ENCODE data around the gene NLN.
"Not testable (repeated sequence)": the region's sequence is repeated elsewhere in the genome, so short reads cannot be mapped to it uniquely, and the experiment has no call there.

NLN gene

GRCh38 chr5:65749221-65749844, 27.3 kb downstream of the NLN start:
- H3K4me3 Mint-ChIP-seq: no peak overlapping the region
- H3K9me3 Mint-ChIP-seq: no peaks in the 10 kb centered on the region
- no peaks in the 10 kb centered on the region for H3K4me1 Mint-ChIP-seq (ENCODE audit: low read depth)
- no peaks in the 10 kb centered on the region for H3K27me3 Mint-ChIP-seq
- no peak overlapping the region for H3K27ac Mint-ChIP-seq
- peaks cover 12% of the 10 kb centered on the region for H3K36me3 Mint-ChIP-seq (ENCODE audit: low read depth)

GRCh38 chr5:65749956-65750355, 28.0 kb downstream of the NLN start:
- Mint-ChIP-seq H3K4me1 (ENCODE audit: low read depth) (no peaks in the 10 kb centered on the region), H3K4me3 (no peak overlapping the region), H3K27me3 (no peaks in the 10 kb centered on the region), H3K27ac (no peak overlapping the region), H3K9me3 (no peaks in the 10 kb centered on the region), H3K36me3 (ENCODE audit: low read depth) (peaks cover 12% of the 10 kb centered on the region)

GRCh38 chr5:65750938-65751337, 28.9 kb downstream of the NLN start:
- Mint-ChIP-seq H3K36me3 (ENCODE audit: low read depth) (peaks cover 12% of the 10 kb centered on the region), H3K9me3 (no peaks in the 10 kb centered on the region), H3K27me3 (no peaks in the 10 kb centered on the region), H3K4me1 (ENCODE audit: low read depth) (no peaks in the 10 kb centered on the region), H3K4me3 (no peak overlapping the region), H3K27ac (no peak overlapping the region)

DNA sequence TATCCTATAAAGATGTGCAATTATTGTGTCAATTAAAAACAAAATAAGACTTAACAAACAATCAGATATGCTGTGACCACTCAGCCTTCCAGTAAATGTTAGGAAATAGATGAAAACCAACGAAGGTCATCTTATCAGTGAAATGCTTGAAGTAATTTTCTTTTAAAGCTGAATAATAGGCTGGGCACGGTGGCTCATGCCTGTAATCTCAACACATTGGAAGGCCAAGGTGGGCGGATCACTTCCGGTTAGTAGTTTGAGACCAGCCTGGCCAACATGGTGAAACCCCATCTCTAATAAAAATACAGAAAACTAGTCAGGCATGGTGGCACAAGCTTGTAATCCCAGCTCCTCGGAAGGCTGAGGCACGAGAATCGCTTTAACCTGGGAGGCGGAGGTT, 31.2 kb downstream of the NLN start:
- Mint-ChIP-seq H3K4me3 (no peak overlapping the region), H3K4me1 (ENCODE audit: low read depth) (no peaks in the 10 kb centered on the region), H3K27ac (no peak overlapping the region), H3K9me3 (no peaks in the 10 kb centered on the region), H3K36me3 (ENCODE audit: low read depth) (peaks cover 3% of the 10 kb centered on the region), H3K27me3 (no peaks in the 10 kb centered on the region)

DNA sequence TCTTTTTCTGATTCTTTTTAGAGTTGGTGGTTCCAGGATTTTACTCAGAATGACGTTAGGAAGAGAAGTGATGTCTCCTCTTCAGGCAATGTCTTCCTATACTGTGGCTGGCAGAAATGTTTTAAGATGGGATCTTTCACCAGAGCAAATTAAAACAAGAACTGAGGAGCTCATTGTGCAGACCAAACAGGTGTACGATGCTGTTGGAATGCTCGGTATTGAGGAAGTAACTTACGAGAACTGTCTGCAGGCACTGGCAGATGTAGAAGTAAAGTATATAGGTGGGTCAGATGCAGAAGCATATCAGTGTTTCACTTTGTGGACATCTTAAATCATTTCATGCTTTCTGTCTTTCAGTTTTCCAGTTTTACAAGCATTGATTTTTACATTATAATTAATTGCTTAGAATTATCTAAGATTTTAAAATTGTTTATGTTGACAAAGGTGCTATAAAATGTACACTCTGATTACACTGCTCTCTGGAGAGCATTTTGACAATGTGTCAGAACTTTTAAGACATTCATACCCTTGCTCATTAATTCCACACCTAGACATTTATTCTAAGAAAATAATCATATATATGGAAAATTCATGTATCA, 36.6 kb downstream of the NLN start:
- peaks cover 14% of the 10 kb centered on the region for H3K36me3 Mint-ChIP-seq (ENCODE audit: low read depth)
- H3K4me3 Mint-ChIP-seq: no peak overlapping the region
- H3K9me3 Mint-ChIP-seq: no peaks in the 10 kb centered on the region
- H3K27me3 Mint-ChIP-seq: no peaks in the 10 kb centered on the region
- no peak overlapping the region for H3K27ac Mint-ChIP-seq
- H3K4me1 Mint-ChIP-seq (ENCODE audit: low read depth): peaks cover 4% of the 10 kb centered on the region

DNA sequence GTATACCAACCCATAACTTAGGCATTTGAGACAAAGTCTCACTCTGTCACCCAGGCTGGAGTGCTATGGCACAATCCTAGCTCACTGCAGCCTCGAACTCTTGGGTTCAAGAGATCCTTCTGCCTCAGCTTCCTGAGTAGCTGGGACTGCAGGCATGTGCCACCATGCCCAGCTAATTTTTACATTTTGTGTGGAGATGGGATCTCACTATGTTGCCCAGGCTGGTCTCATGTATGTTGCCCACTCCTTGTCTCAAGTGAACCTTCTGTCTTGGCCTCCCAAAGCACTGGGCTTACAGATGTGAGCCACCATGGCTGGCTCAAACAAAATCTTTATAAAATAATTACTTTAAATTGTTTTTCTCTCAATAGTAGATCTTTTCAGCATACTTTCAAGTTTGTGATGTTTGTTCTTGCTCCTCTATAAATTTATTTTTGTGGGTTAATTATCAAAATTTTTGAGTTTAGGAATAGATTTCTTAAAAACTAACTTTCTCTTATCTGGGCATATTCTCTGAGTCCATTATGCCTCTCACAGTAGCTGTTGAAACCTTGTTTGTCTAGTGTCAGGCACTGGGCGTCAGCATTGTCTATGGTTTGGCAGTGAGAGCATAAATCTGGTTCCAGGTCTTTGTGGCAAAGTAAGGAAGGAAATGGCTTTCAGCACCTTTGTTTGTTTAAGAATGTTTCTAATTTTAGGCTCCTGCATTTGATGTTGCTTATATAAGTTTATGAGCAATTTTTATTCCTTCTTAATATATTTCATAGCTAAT, 38.7 kb downstream of the NLN start:
- H3K27ac Mint-ChIP-seq: no peak overlapping the region
- H3K27me3 Mint-ChIP-seq: no peaks in the 10 kb centered on the region
- no peaks in the 10 kb centered on the region for H3K9me3 Mint-ChIP-seq
- H3K4me3 Mint-ChIP-seq: no peak overlapping the region
- peaks cover 4% of the 10 kb centered on the region for H3K4me1 Mint-ChIP-seq (ENCODE audit: low read depth)
- peaks cover 14% of the 10 kb centered on the region for H3K36me3 Mint-ChIP-seq (ENCODE audit: low read depth)

DNA sequence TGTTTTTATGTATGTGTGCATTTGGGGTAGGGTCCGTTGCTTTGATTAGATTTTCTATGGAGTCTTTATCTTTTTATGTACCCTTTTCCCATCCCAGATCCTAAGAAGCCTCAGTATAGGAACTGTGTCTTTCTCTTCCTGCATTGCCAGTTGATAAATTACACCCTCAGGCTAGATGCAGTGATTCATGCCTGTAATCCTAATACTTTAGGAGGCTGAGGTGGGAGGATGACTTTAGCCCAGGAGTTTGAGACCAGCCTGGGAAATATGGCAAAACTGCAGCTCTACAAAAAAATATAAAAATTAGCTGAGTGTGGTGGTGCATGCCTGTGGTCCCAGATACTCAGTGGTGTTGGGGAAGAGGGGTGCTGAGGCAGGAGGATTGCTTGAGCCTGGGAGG, 40.2 kb downstream of the NLN start:
- no peak overlapping the region for H3K4me3 Mint-ChIP-seq
- no peaks in the 10 kb centered on the region for H3K27me3 Mint-ChIP-seq
- H3K9me3 Mint-ChIP-seq: no peaks in the 10 kb centered on the region
- H3K4me1 Mint-ChIP-seq (ENCODE audit: low read depth): peaks cover 11% of the 10 kb centered on the region
- peaks cover 28% of the 10 kb centered on the region for H3K36me3 Mint-ChIP-seq (ENCODE audit: low read depth)
- H3K27ac Mint-ChIP-seq: no peak overlapping the region

DNA sequence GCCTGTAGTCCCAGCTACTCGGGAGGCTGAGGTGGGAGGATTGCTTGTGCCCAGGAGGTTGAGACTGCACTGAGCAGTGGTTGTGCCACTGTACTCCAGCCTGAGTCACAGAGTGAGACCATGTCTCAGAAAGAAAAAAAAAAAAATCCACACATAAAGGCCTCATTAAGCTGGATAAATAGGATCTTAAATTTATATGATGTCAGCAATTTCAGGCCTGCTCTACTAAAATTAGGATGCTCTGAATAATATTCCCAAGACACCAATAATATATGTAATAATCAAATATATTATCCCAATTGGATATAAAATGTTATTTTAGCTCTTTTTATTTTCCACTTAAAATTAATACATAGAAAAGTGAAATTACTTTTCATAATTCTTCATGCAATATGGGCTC, 43.6 kb downstream of the NLN start:
- H3K4me3 Mint-ChIP-seq: no peak overlapping the region
- no peaks in the 10 kb centered on the region for H3K9me3 Mint-ChIP-seq
- H3K36me3 Mint-ChIP-seq (ENCODE audit: low read depth): peaks cover 32% of the 10 kb centered on the region
- no peak overlapping the region for H3K27ac Mint-ChIP-seq
- H3K27me3 Mint-ChIP-seq: no peaks in the 10 kb centered on the region
- H3K4me1 Mint-ChIP-seq (ENCODE audit: low read depth): peaks cover 18% of the 10 kb centered on the region

GRCh38 chr5:65766175-65766574, 44.2 kb downstream of the NLN start:
- H3K36me3 Mint-ChIP-seq (ENCODE audit: low read depth): peaks cover 32% of the 10 kb centered on the region
- H3K4me3 Mint-ChIP-seq: no peak overlapping the region
- H3K9me3 Mint-ChIP-seq: no peaks in the 10 kb centered on the region
- no peak overlapping the region for H3K27ac Mint-ChIP-seq
- H3K4me1 Mint-ChIP-seq (ENCODE audit: low read depth): peaks cover 15% of the 10 kb centered on the region
- H3K27me3 Mint-ChIP-seq: no peaks in the 10 kb centered on the region

- no peak overlapping the region for H3K27ac Mint-ChIP-seq
- H3K4me3 Mint-ChIP-seq: no peak overlapping the region
- H3K4me1 Mint-ChIP-seq (ENCODE audit: low read depth): peaks cover 15% of the 10 kb centered on the region
- no peaks in the 10 kb centered on the region for H3K9me3 Mint-ChIP-seq
- H3K27me3 Mint-ChIP-seq: no peaks in the 10 kb centered on the region
- H3K36me3 Mint-ChIP-seq (ENCODE audit: low read depth): peaks cover 32% of the 10 kb centered on the region
Measured at GRCh38 chr5:65766781-65767180, 44.8 kb downstream of the NLN start.

DNA sequence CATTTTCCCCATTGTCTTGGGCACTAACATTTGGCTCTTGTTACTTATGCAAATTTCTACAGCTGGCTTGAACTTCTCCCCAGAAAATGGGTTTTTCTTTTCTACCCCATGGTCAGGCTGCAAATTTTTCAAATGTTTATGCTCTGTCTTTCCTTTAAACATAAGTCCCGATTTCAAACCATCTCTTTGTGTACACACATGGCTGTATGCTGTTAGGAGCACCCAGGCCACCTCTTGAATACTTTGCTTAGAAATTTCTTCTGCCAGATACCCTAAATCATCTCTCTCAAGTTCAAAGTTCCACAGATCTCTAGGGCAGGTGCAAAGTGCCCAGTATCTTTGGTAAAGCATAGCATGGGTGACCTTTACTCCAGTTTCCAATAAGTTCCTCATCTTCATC, 45.6 kb downstream of the NLN start:
- H3K27me3 Mint-ChIP-seq: no peaks in the 10 kb centered on the region
- H3K4me1 Mint-ChIP-seq (ENCODE audit: low read depth): peaks cover 15% of the 10 kb centered on the region
- H3K36me3 Mint-ChIP-seq (ENCODE audit: low read depth): peaks cover 32% of the 10 kb centered on the region

GRCh38 chr5:65768723-65769346, 46.8 kb downstream of the NLN start:
- Mint-ChIP-seq H3K4me3 (no peak overlapping the region), H3K36me3 (ENCODE audit: low read depth) (peaks cover 24% of the 10 kb centered on the region), H3K27me3 (no peaks in the 10 kb centered on the region), H3K27ac (no peak overlapping the region), H3K9me3 (no peaks in the 10 kb centered on the region), H3K4me1 (ENCODE audit: low read depth) (peaks cover 15% of the 10 kb centered on the region)

More for the DNA sequence above, 45.6 kb downstream of the NLN start:
- H3K9me3 Mint-ChIP-seq: no peaks in the 10 kb centered on the region
- H3K27ac Mint-ChIP-seq: no peak overlapping the region
- no peak overlapping the region for H3K4me3 Mint-ChIP-seq

- H3K4me1 Mint-ChIP-seq (ENCODE audit: low read depth): peaks cover 22% of the 10 kb centered on the region
- no peak overlapping the region for H3K4me3 Mint-ChIP-seq
- no peaks in the 10 kb centered on the region for H3K9me3 Mint-ChIP-seq
Measured at GRCh38 chr5:65769539-65769938, 47.5 kb downstream of the NLN start.

DNA sequence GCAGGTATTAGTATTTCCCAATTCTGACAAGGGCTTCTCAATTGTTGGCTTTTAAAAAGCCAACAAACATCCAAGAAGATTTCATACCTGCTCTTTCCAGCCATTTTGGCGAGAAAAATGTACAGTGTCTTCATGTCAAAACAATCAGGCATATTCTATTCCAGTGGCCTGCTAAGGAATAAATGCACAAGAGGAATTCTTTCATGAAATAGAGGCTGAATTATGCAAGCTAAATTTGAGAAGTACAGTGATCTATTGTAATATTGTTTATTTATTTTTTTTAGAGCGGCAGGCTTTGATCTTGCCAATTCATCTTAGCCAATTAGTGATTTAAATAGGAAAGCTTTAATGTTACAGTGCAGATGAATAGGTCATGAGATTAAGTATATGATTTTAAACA, 49.3 kb downstream of the NLN start:
- peaks cover 25% of the 10 kb centered on the region for H3K4me1 Mint-ChIP-seq (ENCODE audit: low read depth)
- H3K27ac Mint-ChIP-seq: no peak overlapping the region
- peaks cover 24% of the 10 kb centered on the region for H3K36me3 Mint-ChIP-seq (ENCODE audit: low read depth)
- no peak overlapping the region for H3K4me3 Mint-ChIP-seq
- no peaks in the 10 kb centered on the region for H3K9me3 Mint-ChIP-seq
- no peaks in the 10 kb centered on the region for H3K27me3 Mint-ChIP-seq

More at GRCh38 chr5:65769539-65769938, 47.5 kb downstream of the NLN start:
- peaks cover 24% of the 10 kb centered on the region for H3K36me3 Mint-ChIP-seq (ENCODE audit: low read depth)
- no peaks in the 10 kb centered on the region for H3K27me3 Mint-ChIP-seq
- no peak overlapping the region for H3K27ac Mint-ChIP-seq

DNA sequence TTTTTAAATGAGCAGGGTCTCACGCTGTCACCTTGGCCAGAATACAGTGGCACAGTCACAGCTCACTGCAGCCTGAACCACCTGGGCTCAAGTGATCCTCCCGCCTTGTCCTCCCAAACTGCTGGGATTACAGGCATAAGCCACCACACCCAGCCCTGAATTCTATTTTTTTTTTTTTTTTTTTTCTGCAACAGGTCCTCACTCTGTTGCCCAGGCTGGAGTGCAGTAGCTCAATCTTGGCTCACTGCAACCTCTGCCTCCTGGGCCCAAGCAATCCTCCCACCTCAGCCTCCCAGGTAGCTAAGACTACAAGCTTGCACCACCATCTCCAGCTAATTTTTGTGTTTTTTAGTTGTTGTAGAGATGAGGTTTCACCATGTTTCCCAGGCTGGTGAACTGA, 51.0 kb downstream of the NLN start:
- not testable (repeated sequence) for H3K4me3 Mint-ChIP-seq, H3K27ac Mint-ChIP-seq, H3K27me3 Mint-ChIP-seq, H3K9me3 Mint-ChIP-seq
- Mint-ChIP-seq H3K36me3 (ENCODE audit: low read depth) (peaks cover 19% of the 10 kb centered on the region), H3K4me1 (ENCODE audit: low read depth) (peaks cover 29% of the 10 kb centered on the region)

All from stimulated activated naive CD8-positive, alpha-beta T cell treated with anti-CD3 and anti-CD28 coated beads, Interleukin-15, Interleukin-2, amounts not matched to agents 100 ng/mL and 50 ng/mL, for 24 hours (primary cell).